ENCODE measurements around the gene BGN.

BGN gene

DNA sequence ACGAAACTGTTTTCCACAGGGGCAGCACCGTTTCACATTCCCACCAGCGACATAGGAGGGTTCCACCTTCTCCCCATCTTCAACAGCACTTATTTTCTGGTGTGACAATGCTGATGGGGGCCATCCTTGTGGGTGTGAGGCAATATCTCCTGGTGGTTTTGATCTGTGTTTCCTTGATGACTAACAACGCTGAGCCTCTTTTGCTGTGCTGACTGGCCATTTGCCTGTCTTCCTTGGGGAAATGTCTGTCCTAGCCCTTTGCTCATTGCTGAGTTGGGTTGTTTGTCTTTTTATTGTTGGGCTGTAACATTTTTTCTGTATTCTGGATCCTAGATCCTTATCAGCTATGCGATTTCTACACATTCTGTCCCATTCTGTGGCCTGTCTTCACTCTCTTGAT is 56.4 kb downstream of the BGN start:
- no peak for TF ChIP-seq MYC (IDR thresholded peaks at IDR 0.05; ENCODE audit: low read depth, low read length)
- TF ChIP-seq POLR2A (IDR thresholded peaks at IDR 0.05; ENCODE audit: extremely low read depth, insufficient read length): no peak
- TF ChIP-seq, protein P1, sequence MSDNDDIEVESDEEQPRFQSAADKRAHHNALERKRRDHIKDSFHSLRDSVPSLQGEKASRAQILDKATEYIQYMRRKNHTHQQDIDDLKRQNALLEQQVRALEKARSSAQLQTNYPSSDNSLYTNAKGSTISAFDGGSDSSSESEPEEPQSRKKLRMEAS (IDR thresholded peaks at IDR 0.05; ENCODE audit: low read depth, low read length): no peak
- TF ChIP-seq CTCF (IDR thresholded peaks at IDR 0.05; ENCODE audit: low read depth, low read length): no peak
- no peak overlapping the region for H3K4me3 ChIP-seq (ENCODE audit: low read depth, low read length)
- peak; percentile 82 for DNase-seq (ENCODE audit: low read depth)

DNA sequence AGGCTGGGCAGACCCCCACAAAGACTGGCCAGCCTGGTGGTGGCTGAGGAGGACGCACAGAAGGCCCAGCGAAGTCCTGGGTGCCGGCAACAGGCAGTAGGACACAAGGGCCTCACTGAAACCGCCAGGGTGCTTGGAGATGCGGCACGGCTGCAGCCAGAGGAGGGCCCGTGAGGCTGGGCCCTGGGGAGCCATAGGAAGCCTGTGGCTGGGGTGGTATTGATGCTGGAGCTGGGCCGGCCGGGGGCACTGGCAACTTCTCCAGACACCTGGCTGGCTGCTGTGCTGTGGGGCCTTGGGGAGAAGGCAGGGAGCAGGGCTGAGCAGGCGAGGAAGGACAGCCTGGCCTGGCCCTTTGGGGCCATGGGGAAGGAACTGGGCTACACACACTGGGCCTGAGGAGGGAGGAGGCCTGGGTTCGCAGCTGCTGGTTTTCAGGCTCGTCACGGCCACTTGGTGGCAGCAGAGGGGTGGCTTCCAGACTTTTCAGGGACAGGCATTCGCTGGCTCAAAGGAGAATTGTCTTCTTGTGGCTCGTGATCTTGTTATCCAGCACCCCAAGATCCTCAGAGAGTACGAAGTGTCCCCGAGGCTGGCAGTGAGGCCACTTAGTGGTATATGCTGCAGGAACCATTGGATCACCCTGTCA is 59.9 kb downstream of the BGN start:
- TF ChIP-seq CTCF (IDR thresholded peaks at IDR 0.05; ENCODE audit: low read depth, low read length) (peak; percentile 74), POLR2A (IDR thresholded peaks at IDR 0.05; ENCODE audit: extremely low read depth, insufficient read length) (no peak), MYC (IDR thresholded peaks at IDR 0.05; ENCODE audit: low read depth, low read length) (no peak)
- TF ChIP-seq, protein P1 (IDR thresholded peaks at IDR 0.05; ENCODE audit: low read depth, low read length): no peak
- peak; percentile 74 for DNase-seq (ENCODE audit: low read depth)
- no peak overlapping the region for H3K4me3 ChIP-seq (ENCODE audit: low read depth, low read length)

DNA sequence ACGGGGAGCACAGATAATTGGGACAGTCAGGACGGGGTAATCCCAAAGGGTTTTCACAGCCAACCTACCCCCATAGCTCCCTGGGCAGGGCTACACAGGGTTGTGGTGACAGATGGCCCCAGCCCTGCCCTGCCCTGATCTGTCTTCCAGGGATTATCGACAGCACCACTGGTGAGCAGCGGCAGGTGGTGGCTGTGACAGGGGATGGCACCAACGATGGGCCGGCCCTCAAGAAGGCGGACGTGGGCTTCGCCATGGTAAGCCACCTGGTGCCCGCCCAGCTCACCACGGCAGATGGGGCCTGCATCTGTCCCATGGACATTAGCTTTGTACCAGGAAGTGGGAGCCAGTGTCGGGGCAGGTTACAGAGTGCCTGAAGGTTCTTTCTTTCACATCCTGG is 62.0 kb downstream of the BGN start:
- no peak for TF ChIP-seq CTCF (IDR thresholded peaks at IDR 0.05; ENCODE audit: low read depth, low read length)
- TF ChIP-seq, protein P1 (IDR thresholded peaks at IDR 0.05; ENCODE audit: low read depth, low read length): no peak
- no peak for TF ChIP-seq POLR2A (IDR thresholded peaks at IDR 0.05; ENCODE audit: extremely low read depth, insufficient read length)
- no peak for TF ChIP-seq MYC (IDR thresholded peaks at IDR 0.05; ENCODE audit: low read depth, low read length)
- no peak for DNase-seq (ENCODE audit: low read depth)
- no peak overlapping the region for H3K4me3 ChIP-seq (ENCODE audit: low read depth, low read length)

- no peak overlapping the region for H3K4me3 ChIP-seq (ENCODE audit: low read depth, low read length)
- no peak for DNase-seq (ENCODE audit: low read depth)
- TF ChIP-seq MYC (IDR thresholded peaks at IDR 0.05; ENCODE audit: low read depth, low read length): no peak
- no peak for TF ChIP-seq CTCF (IDR thresholded peaks at IDR 0.05; ENCODE audit: low read depth, low read length)
- TF ChIP-seq POLR2A (IDR thresholded peaks at IDR 0.05; ENCODE audit: extremely low read depth, insufficient read length): no peak
- TF ChIP-seq, protein P1 (IDR thresholded peaks at IDR 0.05; ENCODE audit: low read depth, low read length): no peak
Observed at GRCh38 chrX:153557618-153558355, 63.0 kb downstream of the BGN start.
